Esophagus muscularis mucosa (tissue), 4 donors: ENCODE results near the gene UNC5CL. TPM values are rescaled to one million over a fixed set of nuclear protein-coding genes. Genes with fewer than 3 reads are reported as not detected.

Experiments used
- DNase-seq: peaks from one replicate; pipeline ENCODE4 v3.0.0-alpha.2; 2017; ENCODE audit errors: extremely low spot score
- H3K27ac ChIP-seq, 4 donors: fragments of 200-600 bp; sonication (generic); replicated peaks in 1 of 4; 1 replicate in 3 of 4; 2 replicates in 1 of 4; pipeline ENCODE4 v1.5.1; 2016 to 2019; ENCODE audit warnings: mild to moderate bottlenecking in 1 of 4
- H3K27me3 ChIP-seq, 4 donors: fragments of 200-600 bp; sonication (generic); one replicate each; pipeline versions ENCODE4 v1.5.1 to v1.6.0; 2016 to 2019
- H3K36me3 ChIP-seq, 4 donors: fragments of 200-600 bp; sonication (generic); one replicate each; pipeline ENCODE4 v1.5.1; 2016 to 2019
- H3K4me1 ChIP-seq, 4 donors: fragments of 200-600 bp; sonication (generic); one replicate each; pipeline ENCODE4 v1.5.1; 2016 to 2019
- H3K4me3 ChIP-seq, 4 donors: fragments of 200-600 bp; sonication (generic); 1 replicate in 2 of 4; 2 replicates in 2 of 4; pipeline ENCODE4 v1.5.1; 2016 to 2019; ENCODE audit warnings: mild to moderate bottlenecking in 4 of 4, moderate library complexity in 1 of 4
- H3K9me3 ChIP-seq, 4 donors: fragments of 200-600 bp; sonication (generic); 1 replicate in 3 of 4; 2 replicates in 1 of 4; pipeline ENCODE4 v1.5.1; 2016 to 2019
- EP300 ChIP-seq: sonication (generic); formaldehyde crosslinking; IDR thresholded peaks from one replicate; pipeline ENCODE4 v1.6.1; 2017; ENCODE audit warnings: antibody characterized with exemption
- POLR2A ChIP-seq: fragments of 450-650 bp; IDR thresholded peaks from one replicate; pipeline ENCODE4 v1.6.1; 2017; ENCODE audit warnings: antibody characterized with exemption, moderate library complexity, mild to moderate bottlenecking, low read depth
- POLR2AphosphoS5 ChIP-seq, 2 donors: sonication (generic); formaldehyde crosslinking; IDR thresholded peaks; one replicate each; pipeline ENCODE4 v1.6.1; 2017; ENCODE audit warnings: antibody characterized with exemption in 2 of 2
- WGBS: methylation state at CpG from one replicate; pipeline ENCODE4 v1.1.5; 2018; 5-methylcytosine and 5-hydroxymethylcytosine counted together
- intact Hi-C: fragments of 100-400 bp; cut with DNase I; formaldehyde crosslinking; loops from one replicate; pipeline ENCODE4 v1.15.1; 2023
- total RNA-seq, 4 donors: library from RNA; depleted of rRNA; stranded (reverse); fragments of >200 nt; gene quantifications; one replicate each; pipeline versions ENCODE4 v1.1.0 to v1.2.1, GENCODE V29; 2016
- TF ChIP-seq, protein P1 (sequence below), 3 experiments: fragments of 200-600 bp in 2 of 3; fragments of 450-650 bp in 1 of 3; sonication (generic) in 2 of 3; IDR thresholded peaks; one replicate each; pipeline ENCODE4 v1.5.1; 2017 to 2019; ENCODE audit warnings: antibody characterized with exemption in 3 of 3, mild to moderate bottlenecking in 2 of 3, moderate library complexity in 1 of 3

Gene UNC5CL
- total RNA-seq, 4 donors from 2014 or later, result 0.33 to 0.83 (median 0.60) TPM

DNA sequence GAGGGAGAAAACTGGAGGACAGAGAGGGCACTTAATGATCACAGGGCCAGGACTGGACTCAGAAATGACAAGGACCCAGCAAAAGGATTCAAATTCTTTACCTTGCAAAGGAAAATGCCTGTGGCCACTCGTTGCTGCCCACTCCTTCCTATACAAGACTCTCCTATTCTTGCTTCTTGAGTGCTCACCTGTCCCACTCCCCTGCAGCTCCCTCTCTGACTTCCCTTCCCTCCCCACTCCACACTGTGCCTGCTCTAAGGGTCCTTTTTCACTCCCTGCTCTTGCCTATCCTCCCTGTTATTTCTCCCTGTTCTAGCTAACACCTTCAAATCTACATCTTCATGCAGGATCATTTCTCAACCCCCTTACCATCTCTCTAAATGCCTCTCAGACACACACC lies 56.1 kb downstream of the UNC5CL start:
- WGBS, result 57% methylated on average over 1 of the region's 1 CpG
- no peaks in the 10 kb centered on the region for H3K36me3 ChIP-seq
- no peak overlapping the region for H3K27ac ChIP-seq
- peaks cover 0 to 5% (median 0%) of the 10 kb centered on the region in 4 donors for H3K4me1 ChIP-seq
- intact Hi-C loops, result no loop called here
- H3K27me3 ChIP-seq, result peaks cover 0 to 4% (median 0%) of the 10 kb centered on the region in 4 donors
- H3K4me3 ChIP-seq, result no peak overlapping the region
- TF ChIP-seq POLR2A, result no peak
- no peak for TF ChIP-seq EP300
- no peak for TF ChIP-seq POLR2AphosphoS5 (IDR thresholded peaks at IDR 0.05)
- TF ChIP-seq, protein P1, sequence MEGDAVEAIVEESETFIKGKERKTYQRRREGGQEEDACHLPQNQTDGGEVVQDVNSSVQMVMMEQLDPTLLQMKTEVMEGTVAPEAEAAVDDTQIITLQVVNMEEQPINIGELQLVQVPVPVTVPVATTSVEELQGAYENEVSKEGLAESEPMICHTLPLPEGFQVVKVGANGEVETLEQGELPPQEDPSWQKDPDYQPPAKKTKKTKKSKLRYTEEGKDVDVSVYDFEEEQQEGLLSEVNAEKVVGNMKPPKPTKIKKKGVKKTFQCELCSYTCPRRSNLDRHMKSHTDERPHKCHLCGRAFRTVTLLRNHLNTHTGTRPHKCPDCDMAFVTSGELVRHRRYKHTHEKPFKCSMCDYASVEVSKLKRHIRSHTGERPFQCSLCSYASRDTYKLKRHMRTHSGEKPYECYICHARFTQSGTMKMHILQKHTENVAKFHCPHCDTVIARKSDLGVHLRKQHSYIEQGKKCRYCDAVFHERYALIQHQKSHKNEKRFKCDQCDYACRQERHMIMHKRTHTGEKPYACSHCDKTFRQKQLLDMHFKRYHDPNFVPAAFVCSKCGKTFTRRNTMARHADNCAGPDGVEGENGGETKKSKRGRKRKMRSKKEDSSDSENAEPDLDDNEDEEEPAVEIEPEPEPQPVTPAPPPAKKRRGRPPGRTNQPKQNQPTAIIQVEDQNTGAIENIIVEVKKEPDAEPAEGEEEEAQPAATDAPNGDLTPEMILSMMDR (IDR thresholded peaks at IDR 0.05), result no peak
- DNase-seq, result peak; percentile 64
- no peaks in the 10 kb centered on the region for H3K9me3 ChIP-seq

DNA sequence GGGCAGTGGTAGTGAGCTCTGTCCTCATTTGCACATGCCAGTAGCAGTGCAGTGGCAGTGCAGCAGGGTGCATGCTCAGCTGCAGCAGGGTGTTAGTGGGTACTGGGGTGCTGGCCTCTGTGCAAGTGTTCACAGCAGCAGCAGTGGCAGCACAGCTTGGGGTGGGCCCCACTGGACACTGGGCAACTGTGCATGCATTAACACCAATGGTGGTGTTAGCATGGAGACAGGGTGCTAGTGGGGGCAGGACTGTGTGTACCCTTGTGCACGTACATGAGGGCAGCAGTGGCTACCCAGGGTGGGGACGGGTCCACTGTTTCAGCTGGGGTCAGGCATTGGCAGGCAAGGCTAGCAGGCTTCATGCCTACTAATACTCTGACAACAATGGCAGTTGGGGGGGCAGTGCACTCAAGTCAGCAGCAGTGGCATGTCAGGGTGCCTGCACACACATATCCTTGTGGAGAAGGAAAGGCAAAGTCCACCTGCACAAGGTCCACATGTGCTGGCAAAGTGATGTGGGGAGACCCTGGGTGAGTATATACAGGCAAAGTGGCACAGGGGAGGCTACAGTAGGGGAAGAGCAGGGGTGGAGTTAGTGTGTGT lies 60.2 kb downstream of the UNC5CL start:
- no peak for TF ChIP-seq POLR2A
- no peak for TF ChIP-seq POLR2AphosphoS5 (IDR thresholded peaks at IDR 0.05)
- TF ChIP-seq, protein P1 (IDR thresholded peaks at IDR 0.05), result no peak
- TF ChIP-seq EP300, result no peak
- Histone ChIP-seq H3K4me3 (no peak overlapping the region), H3K36me3 (no peaks in the 10 kb centered on the region), H3K27me3 (peaks cover 0 to 4% (median 0%) of the 10 kb centered on the region in 4 donors), H3K9me3 (no peaks in the 10 kb centered on the region), H3K27ac (no peak overlapping the region), H3K4me1 (peaks cover 0 to 5% (median 0%) of the 10 kb centered on the region in 4 donors)
- no peak for DNase-seq
- intact Hi-C loops, result no loop called here
- no CpG with 5 or more reads among the region's 2 CpGs for WGBS

DNA sequence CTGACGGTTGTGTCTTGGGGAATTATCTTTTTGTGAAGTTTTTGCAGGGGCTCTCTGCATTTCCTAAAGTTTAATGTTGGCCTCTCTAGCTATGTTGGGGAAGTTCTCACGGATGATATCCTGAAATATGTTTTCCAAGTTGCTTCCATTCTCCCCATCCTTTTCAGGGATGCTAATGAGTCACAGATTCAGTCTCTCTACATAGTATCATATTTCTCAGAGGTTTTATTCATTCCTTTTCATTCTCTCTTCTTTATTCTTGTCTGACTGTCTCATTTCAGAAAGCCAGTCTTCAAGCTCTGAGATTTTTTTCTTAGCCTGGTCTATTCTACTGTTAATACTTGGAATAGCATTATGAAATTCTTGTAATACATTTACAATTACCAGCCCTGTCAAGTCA lies 61.3 kb downstream of the UNC5CL start:
- 83% methylated on average over 2 of the region's 2 CpGs for WGBS
- intact Hi-C loops, result no loop called here
- no peak overlapping the region for H3K4me3 ChIP-seq

DNA sequence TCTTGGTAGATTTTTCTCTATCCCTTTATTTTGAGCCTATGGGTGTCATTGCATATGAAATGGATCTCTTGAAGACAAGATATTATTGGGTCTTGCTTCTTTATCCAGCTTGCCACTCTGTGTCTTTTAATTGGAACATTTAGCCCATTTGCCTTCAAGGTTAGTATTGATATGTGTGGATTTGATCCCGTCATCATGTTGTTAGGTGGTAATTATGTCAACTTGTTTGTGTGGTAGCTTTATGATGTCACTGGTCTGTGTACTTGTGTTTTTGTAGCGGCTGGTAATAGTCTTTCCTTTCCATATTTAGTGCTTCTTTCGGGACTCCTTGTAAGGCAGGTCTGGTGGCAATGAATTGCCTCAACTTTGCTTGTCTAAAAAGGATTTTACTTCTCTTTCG lies 61.9 kb downstream of the UNC5CL start:
- 92% methylated on average over 4 of the region's 4 CpGs for WGBS
- TF ChIP-seq EP300 (no peak), POLR2AphosphoS5 (IDR thresholded peaks at IDR 0.05) (no peak), POLR2A (no peak)
- TF ChIP-seq, protein P1 (IDR thresholded peaks at IDR 0.05), result no peak
- no peaks in the 10 kb centered on the region for H3K9me3 ChIP-seq
- intact Hi-C loops, result no loop called here
- H3K4me1 ChIP-seq, result peaks cover 0 to under 1% (median 0%) of the 10 kb centered on the region in 4 donors
- no peaks in the 10 kb centered on the region for H3K36me3 ChIP-seq
- no peak overlapping the region for H3K27ac ChIP-seq
- H3K4me3 ChIP-seq, result no peak overlapping the region
- no peak for DNase-seq
- peaks cover 0 to 4% (median 0%) of the 10 kb centered on the region in 4 donors for H3K27me3 ChIP-seq

More for the DNA sequence above, 61.3 kb downstream of the UNC5CL start:
- H3K27ac ChIP-seq, result no peak overlapping the region
- H3K9me3 ChIP-seq, result no peaks in the 10 kb centered on the region
- TF ChIP-seq POLR2AphosphoS5 (IDR thresholded peaks at IDR 0.05) (no peak), EP300 (no peak), POLR2A (no peak)
- TF ChIP-seq, protein P1 (IDR thresholded peaks at IDR 0.05), result no peak
- peaks cover 0 to 4% (median 0%) of the 10 kb centered on the region in 4 donors for H3K27me3 ChIP-seq
- no peak for DNase-seq
- peaks cover 0 to 5% (median 0%) of the 10 kb centered on the region in 4 donors for H3K4me1 ChIP-seq
- H3K36me3 ChIP-seq, result no peaks in the 10 kb centered on the region

Other genes starting within 250 kb of the UNC5CL start
- not detected for gene TSPO2, start 3.2 kb upstream of the UNC5CL start, total RNA-seq
- 1 to 10 TPM in 1 of 4 donors, under 1 TPM in 2, not detected in 1; 0.50 to 1.0 (median 0.97) TPM for gene APOBEC2, start 14.0 kb upstream of the UNC5CL start, total RNA-seq
- 10 to 100 TPM; 11.9 to 19.4 (median 16.5) TPM for gene OARD1, start 33.1 kb upstream of the UNC5CL start, total RNA-seq
- gene NFYA, start 33.8 kb upstream of the UNC5CL start, total RNA-seq, result 10 to 100 TPM in 3 of 4 donors, 1 to 10 TPM in 1; 9.1 to 11.4 (median 10.5) TPM
- gene TREML1, start 115.1 kb upstream of the UNC5CL start, total RNA-seq, result under 1 TPM in 1 of 4 donors, not detected in 3; 0.32 TPM
- gene TREM2, start 123.9 kb upstream of the UNC5CL start, total RNA-seq, result 1 to 10 TPM; 1.6 to 1.8 (median 1.6) TPM
- gene TREML2, start 161.9 kb upstream of the UNC5CL start, total RNA-seq, result under 1 TPM in 1 of 4 donors, not detected in 3; 0.66 TPM
- not detected for gene TREML4, start 189.1 kb upstream of the UNC5CL start, total RNA-seq
- 1 to 10 TPM; 1.1 to 9.3 (median 1.2) TPM for gene TREM1, start 247.5 kb upstream of the UNC5CL start, total RNA-seq